ENCODE measurements around the gene B3GNT4. TPM values are rescaled to one million over a fixed set of nuclear protein-coding genes. Genes with fewer than 3 reads are reported as not detected.
"Not testable (repeated sequence)": the region's sequence is repeated elsewhere in the genome, so short reads cannot be mapped to it uniquely, and the experiment has no call there.

Gene B3GNT4
- total RNA-seq, 1 donor from 2014 or later, result not detected

DNA sequence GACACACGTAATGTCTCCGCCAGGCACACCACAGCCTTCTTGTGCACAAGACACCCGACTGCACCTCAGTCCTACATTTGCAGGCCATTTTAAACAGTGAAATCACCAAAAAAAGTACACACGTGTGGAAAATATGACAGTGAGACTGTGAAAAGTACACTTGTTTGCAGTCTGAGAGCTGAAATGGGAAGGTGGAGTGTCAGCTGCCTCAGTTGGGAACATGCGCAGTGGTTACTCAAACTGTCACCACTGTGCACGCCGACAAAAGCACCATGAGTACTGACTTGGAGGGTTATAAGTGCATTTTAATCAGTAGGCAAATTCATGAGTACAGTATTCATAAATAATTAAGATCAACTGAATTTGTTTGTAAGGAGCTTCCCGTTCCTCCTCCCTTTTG is 47.0 kb downstream of the B3GNT4 start:
- intact Hi-C loops (cut with DNase I), result no loop called here
- no peak for ATAC-seq

DNA sequence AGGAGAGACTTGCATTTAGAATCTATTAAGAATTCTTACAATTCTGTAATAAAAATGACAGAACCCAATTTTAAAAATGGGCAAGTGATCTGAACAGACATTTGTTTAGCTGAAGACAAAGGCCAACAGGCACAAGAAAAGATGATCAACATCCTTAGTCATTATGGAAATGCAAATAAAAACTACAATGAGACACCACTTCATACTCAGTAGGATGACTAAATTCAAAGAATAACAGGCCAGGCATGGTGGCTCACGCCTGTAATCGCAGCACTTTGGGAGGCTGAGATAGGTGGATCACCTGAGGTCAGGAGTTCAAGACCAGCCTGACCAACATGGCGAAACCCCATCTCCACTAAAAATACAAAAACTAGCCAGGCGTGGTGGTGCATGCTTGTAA is 55.0 kb downstream of the B3GNT4 start:
- DNase-seq (ENCODE audit: missing footprints); intact Hi-C loops (cut with DNase I); ATAC-seq: not testable (repeated sequence)

More for the DNA sequence above, 47.0 kb downstream of the B3GNT4 start:
- DNase-seq (ENCODE audit: missing footprints), result no peak

Other genes starting within 250 kb of the B3GNT4 start
- 15.8 TPM for gene BCL7A, start 181.8 kb upstream of the B3GNT4 start, total RNA-seq
- 25.7 TPM for gene MLXIP, start 125.0 kb upstream of the B3GNT4 start, total RNA-seq
- gene IL31, start 29.5 kb upstream of the B3GNT4 start, total RNA-seq, result not detected
- gene LRRC43, start 20.6 kb upstream of the B3GNT4 start, total RNA-seq, result 0.70 TPM
- 28.2 TPM for gene DIABLO, start 22.3 kb downstream of the B3GNT4 start, total RNA-seq
- gene VPS33A, start 62.8 kb downstream of the B3GNT4 start, total RNA-seq, result 10.8 TPM
- 110 TPM for gene CLIP1, start 219.0 kb downstream of the B3GNT4 start, total RNA-seq

Measured in Right ventricle myocardium inferior (tissue), 1 donor.